DMS79 treated with DMSO at 0.1 percent for 48 hours (cell line): ENCODE measurements around the gene SCART1.
"Not testable (repeated sequence)": the region's sequence is repeated elsewhere in the genome, so short reads cannot be mapped to it uniquely, and the experiment has no call there.

Experiments
- DNase-seq: peaks from one replicate; lab custom pipeline; 2025; lab: John Stamatoyannopoulos, UW

SCART1 gene

DNA sequence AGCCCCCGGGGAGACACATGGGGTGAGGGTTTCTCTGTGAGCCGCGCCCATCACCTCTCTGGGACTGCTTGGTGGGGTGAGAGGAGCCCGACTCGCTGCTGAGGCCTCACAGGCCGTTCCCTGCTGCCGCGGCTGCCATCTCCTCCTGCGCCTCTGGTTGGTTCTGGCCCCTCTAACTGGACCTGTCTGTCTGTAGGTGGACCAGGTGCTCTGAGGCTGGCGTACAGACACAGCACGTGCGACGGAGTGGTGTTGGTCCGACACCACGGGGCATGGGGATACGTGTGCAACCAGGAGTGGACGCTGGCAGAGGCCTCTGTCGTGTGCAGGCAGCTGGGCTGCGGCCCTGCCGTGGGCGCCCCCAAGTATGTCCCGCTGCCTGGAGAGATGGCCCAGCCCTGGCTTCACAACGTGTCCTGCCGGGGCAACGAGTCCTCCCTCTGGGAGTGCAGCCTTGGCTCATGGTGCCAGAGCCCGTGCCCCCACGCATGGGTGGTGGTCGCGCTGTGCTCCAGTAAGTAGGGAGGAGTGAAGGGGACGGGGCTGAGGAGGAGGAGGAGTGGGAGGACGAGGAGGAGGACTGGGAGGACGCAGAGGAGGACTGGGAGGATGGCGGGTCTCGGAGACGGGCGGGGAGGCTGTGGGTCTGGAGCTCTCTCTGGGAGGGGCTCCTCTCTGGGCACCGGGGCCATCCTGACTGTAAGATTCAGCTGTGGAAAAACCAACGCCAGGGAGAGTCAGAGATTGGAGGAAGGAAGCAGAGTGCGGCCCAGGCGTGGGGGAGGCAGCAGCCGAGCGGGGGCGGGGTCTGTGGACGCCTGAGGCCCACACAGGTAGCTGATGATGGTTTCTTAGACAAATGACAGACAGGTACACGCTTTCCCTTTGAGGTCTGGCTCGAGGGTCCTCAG lies 2.6 kb downstream of the SCART1 start:
- DNase-seq: no peak

GRCh38 chr10:133457100-133457841 lies 3.5 kb downstream of the SCART1 start:
- no peak for DNase-seq

DNA sequence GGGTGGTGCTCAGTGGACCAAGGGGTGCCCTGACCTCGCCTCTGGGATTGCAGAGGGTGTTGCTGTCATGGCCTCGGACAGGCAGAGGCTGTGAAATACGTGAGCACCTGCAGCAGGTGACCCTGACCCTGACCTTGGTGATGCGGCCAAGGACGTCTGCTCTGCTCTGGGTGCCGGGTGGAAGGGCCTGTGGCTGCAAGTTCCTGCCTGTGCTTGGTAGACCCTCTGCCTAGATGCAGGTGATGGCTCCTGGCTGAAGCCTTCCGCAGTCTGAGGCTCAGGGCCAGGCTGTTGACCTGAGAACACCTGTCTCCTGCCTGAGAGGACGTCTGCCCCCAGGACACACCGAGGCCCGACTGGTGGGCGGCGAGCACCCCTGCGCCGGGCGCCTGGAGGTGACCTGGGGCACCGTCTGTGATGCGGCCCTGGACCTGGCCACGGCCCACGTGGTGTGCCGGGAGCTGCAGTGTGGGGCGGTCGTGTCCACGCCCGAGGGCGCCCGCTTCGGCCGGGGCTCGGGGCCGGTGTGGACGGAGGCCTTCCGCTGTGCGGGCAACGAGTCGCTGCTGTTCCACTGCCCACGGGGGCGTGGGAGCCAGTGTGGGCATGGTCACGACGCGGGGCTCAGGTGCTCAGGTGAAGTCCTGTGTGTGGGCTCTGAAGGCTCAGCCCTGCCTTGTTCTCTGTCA lies 4.4 kb downstream of the SCART1 start:
- DNase-seq: no peak

- DNase-seq: no peak
Measured at GRCh38 chr10:133458710-133459453, 5.1 kb downstream of the SCART1 start.

- no peak for DNase-seq
Measured at GRCh38 chr10:133459454-133460207, 5.9 kb downstream of the SCART1 start.

DNA sequence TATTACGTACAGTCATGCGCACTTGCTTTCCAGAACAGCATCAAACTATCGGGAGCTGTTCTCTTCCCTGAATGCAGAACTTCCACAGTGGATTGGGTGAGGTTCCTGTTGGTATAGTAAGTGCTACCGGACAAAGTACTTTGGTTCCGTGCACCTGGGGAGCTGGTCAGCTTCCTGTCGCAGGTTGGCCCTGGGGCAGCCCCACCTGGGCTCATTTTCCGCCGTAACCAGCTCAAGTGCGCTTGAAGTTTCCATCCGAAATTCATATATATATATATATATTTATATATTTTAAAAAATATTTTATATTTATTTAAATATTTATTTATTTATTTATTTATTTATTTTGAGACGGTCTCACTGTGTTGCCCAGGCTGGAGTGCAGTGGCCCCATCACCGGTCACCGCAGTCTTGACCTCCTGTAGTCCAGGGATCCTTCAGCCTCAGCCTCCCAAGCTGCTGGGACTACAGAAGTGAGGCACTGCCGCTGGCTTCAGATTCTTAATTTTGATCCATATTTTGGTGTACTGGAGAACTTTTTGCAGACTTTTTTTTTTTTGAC lies 6.5 kb downstream of the SCART1 start:
- no peak for DNase-seq

- no peak for DNase-seq
Measured at GRCh38 chr10:133461027-133461426, 7.3 kb downstream of the SCART1 start.

DNA sequence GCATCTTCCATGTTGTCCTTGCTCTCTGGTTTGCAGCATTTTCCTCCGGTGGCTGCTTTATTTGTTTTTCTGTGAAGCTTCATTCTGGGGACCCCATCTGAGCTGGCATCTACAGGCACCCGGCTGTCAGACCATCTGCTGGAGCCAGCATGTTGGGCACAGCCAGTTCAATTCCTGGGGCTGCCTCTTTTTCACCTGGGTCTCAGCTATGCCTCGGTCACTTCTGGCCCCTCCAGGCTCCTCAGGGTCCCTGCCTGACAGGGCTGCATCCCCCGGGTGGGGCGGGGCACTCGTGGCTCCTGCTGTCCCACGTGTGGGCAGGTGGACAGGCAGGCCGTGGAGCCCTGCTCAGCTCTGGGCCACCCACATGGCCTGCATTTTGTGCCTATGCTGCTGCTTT lies 8.1 kb downstream of the SCART1 start:
- DNase-seq: no peak

- no peak for DNase-seq
Measured at GRCh38 chr10:133462512-133463305, 9.0 kb downstream of the SCART1 start.

DNA sequence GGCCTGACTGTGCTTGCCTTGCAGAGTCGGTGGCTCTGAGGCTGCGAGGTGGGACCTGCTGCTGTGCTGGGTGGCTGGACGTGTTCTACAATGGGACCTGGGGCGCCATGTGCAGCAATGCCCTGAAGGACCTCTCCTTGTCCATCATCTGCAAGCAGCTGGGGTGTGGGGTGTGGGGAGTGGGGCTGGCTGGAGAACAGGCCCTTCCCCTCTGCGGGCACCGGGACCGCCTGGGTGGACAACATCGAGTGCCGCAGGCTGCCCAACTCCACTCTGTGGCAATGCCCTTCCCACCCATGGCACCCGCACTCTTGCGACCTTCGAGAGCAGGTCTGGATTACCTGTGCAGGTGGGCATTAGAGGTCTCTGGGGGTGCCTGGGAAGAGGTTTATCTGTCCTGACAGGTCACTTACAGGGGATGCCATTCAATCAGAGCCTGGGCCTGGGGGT lies 10.9 kb downstream of the SCART1 start:
- no peak for DNase-seq

DNA sequence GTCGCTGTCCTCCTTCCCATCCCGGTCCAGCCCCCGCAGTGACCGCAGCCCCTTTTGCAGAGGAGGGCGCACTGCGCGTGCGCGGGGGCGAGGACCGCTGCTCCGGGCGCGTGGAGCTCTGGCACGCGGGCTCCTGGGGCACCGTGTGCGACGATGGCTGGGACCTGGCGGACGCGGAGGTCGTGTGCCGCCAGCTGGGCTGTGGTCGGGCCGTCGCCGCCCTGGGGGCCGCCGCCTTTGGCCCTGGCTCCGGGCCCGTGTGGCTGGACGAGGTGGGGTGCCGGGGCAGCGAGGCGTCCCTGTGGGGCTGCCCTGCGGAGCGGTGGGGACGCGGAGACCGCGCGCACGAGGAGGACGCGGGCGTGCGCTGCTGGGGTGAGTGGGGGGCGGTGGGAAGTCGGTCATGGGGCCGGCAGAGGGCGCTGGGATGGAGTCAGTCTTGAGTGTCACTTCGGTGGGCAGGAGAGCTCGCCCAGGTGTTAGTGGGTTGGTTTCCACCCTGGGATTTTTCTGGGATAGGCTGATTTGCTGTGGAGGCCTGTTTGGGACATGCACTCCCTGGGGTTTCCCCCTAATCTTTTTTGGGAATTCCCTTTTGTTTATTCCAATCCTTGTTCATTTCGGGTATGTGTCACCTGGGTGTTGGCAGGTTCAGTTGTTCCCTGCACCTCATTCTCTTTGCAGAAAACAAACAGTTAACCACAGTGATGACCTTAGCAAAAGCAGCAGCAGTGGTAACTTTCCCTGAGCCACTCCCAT lies 11.6 kb downstream of the SCART1 start:
- DNase-seq: no peak

- no peak for DNase-seq
Measured at GRCh38 chr10:133465950-133466474, 12.3 kb downstream of the SCART1 start.

DNA sequence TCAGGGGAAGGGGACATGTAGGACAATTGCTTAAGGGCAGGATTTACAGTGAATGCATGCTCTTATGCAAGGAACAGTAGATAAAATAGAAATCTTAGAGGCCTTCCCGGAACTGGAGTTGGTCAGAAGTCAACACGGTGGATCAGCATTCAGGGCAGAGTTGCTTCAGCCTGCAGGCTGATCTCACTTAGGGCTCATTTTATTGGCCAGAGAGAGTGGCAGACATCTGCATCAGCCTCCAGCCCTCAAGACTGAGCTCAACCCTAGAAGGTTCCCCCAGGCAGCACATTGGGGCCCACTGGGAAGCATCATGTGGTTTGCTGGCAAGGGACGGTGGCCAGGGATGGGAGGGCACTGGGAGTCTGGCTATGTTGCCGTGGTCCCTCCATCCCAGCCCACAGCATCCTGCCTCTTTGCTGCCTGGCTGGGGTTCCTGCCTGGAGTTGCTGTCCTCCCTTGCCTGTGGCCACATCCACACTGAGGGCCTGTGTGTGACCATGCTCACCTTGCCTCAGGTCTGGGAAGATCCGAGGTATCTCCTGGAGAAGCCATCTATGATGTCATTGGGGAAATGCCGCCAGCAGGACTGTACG lies 13.0 kb downstream of the SCART1 start:
- no peak for DNase-seq

DNA sequence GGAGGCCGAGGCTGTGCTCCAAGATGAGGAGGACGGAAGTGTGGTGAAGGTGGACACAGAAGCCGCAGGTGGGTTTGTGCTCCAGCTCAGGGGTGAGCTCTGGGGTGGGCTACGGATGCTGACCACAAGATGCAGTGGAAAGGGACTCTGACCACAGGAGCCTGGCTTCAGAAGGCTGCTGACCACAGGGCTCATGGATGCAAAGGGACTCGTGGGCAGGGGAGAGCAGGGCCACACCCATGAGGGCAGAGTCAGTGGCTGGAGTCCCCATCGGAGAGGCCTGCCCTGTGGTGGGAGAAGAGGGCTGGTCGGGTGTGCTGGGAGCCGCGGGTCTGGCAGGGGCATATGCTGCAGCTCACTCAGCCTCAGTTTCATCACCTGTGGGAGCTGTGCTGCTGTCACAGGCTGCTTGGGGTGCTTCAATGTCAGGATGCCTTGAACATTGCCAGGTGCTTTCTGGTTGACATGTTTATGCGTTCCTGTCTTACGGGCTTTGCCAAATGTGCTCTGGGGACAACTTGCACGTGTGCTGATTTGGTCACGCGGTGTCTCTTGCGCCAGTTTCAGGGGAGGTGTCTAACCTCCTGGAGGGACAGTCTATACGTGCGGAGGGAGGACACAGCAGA lies 13.7 kb downstream of the SCART1 start:
- DNase-seq: no peak

DNA sequence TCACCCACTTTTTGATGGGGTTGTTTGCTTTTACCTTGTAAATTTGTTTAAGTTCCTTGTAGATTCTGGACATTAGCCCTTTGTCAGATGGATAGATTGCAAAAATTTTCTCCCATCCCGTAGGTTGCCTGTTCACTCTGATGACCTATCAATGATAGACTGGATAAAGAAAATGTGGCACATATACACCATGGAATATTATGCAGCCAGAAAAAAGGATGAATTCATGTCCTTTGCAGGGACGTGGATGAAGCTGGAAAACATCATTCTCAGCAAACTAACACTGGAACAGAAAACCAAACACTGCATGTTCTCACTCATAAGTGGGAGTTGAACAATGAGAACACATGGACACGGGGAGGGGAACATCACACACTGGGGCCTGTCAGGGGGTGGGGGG lies 15.5 kb downstream of the SCART1 start:
- DNase-seq: not testable (repeated sequence)

GRCh38 chr10:133471300-133472109 lies 17.8 kb downstream of the SCART1 start:
- DNase-seq: no peak

DNA sequence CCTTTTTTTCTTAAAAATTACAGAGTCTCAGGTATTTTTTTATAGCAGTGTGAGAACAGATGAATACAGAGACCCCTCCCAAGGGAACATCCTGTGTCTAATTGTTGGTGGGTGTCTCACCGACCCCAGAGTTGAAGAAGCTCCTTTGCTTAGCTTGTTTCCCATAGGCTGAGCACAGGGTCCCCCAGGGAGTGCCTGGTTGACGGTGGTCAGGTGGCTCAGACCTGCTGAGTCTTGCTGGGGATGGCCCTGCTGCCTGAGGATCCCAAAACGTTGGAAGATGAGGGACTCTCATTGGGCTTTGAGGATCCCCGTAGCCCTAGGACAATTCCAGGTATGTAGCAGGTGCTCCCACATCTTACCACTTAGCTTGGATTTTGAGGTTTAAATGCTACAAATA lies 19.5 kb downstream of the SCART1 start:
- DNase-seq: no peak
